Keratinocyte (primary cell): ENCODE data around the gene LZTFL1.

Experiments used
- EZH2 ChIP-seq: IDR thresholded peaks from one replicate; pipeline ENCODE4 v1.6.1; 2012; ENCODE audit warnings: inconsistent platforms, mild to moderate bottlenecking, low read length, moderate library complexity
- TF ChIP-seq, protein P1 (sequence below), 3 experiments: IDR thresholded peaks in 1 of 3; conservative IDR thresholded peaks in 1 of 3; optimal IDR thresholded peaks in 1 of 3; 2 replicates in 2 of 3; 3 replicates in 1 of 3; pipeline versions ENCODE3 to v1.5.1; 2011; ENCODE audit warnings: low read length in 3 of 3, mild to moderate bottlenecking in 3 of 3, moderate library complexity in 2 of 3, control low read depth in 1 of 3, inconsistent platforms in 1 of 3; ENCODE audit not compliant: insufficient read depth in 2 of 3; ENCODE audit errors: extremely low read depth in 1 of 3

DNA sequence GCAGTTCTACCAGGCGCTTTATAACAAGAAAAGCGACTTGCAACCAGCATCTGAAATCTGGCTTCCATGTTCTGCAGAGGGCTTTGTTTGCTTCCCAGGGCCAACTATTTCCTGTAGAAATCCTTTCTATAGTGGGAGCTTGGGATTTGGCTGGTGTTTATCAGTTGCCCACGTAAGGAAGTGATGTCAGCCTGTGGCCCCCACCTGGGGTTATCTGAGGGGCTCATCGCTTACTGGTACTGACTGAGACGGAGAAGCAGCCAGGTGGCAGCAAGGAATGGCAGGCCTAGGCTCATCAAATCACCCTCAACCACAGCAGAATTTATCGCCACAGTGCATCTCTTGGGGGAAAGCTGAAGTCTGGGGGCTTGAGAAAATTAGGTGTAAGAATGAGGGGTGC is 29.9 kb upstream of the LZTFL1 start:
- TF ChIP-seq, protein P1, sequence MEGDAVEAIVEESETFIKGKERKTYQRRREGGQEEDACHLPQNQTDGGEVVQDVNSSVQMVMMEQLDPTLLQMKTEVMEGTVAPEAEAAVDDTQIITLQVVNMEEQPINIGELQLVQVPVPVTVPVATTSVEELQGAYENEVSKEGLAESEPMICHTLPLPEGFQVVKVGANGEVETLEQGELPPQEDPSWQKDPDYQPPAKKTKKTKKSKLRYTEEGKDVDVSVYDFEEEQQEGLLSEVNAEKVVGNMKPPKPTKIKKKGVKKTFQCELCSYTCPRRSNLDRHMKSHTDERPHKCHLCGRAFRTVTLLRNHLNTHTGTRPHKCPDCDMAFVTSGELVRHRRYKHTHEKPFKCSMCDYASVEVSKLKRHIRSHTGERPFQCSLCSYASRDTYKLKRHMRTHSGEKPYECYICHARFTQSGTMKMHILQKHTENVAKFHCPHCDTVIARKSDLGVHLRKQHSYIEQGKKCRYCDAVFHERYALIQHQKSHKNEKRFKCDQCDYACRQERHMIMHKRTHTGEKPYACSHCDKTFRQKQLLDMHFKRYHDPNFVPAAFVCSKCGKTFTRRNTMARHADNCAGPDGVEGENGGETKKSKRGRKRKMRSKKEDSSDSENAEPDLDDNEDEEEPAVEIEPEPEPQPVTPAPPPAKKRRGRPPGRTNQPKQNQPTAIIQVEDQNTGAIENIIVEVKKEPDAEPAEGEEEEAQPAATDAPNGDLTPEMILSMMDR (optimal IDR thresholded peaks at IDR 0.05 in 1 of 3, IDR thresholded peaks at IDR 0.05 in 1 of 3, conservative IDR thresholded peaks at IDR 0.05 in 1 of 3; ENCODE audit: extremely low read depth in 1 of 3, insufficient read depth in 2 of 3, low read length in 3 of 3): no peak
- TF ChIP-seq EZH2: no peak
